Endothelial cell of umbilical vein (primary cell): ENCODE results near the gene EHD3. TPM values are rescaled to one million over a fixed set of nuclear protein-coding genes. Genes with fewer than 3 reads are reported as not detected.

ENCODE experiments used
- BruUV-seq: library from RNA; stranded (reverse); fragments of 400-500 nt; replicated peaks from 2 replicates; lab custom pipeline; 2021; lab: Mats Ljungman, UMichigan
- CTCF ChIA-PET: fragments of 300-600, 350-600 bp; sonication (Branson Sonifier 250); formaldehyde crosslinking; loops from one replicate; lab custom pipeline; 2021; ENCODE audit warnings: antibody characterized with exemption, inconsistent platforms; lab: Charles Lee
- POLR2A ChIA-PET: fragments of 300-600, 350-600 bp; sonication (Branson Sonifier 250); formaldehyde crosslinking; loops from one replicate; lab custom pipeline; 2021; ENCODE audit warnings: antibody characterized with exemption, inconsistent platforms; lab: Charles Lee
- DNase-seq: peaks from one replicate; pipeline ENCODE4 v3.0.0-alpha.2; 2011; ENCODE audit warnings: low read depth, low spot score
- FAIRE-seq: peaks from 2 replicates; lab custom pipeline; 2011; peaks lifted over from hg19 to GRCh38; lab: Jason Lieb, UNC
- H2AFZ ChIP-seq: 2 replicates; pipeline ENCODE4 v1.6.0; 2012; ENCODE audit warnings: low read depth, low read length, control low read depth, inconsistent platforms
- H3K27ac ChIP-seq: 2 replicates; pipeline ENCODE4 v1.5.1; 2011; ENCODE audit warnings: low read depth, mild to moderate bottlenecking, control low read depth, low read length, moderate library complexity; ENCODE audit not compliant: insufficient read depth
- H3K27me3 ChIP-seq, 2 experiments: 2 replicates each; pipeline versions ENCODE4 v1.6.0 to v1.6.1; 2011; ENCODE audit warnings: low read length in 2 of 2, mixed read lengths in 1 of 2; ENCODE audit not compliant: control insufficient read depth in 2 of 2, insufficient read depth in 2 of 2
- H3K36me3 ChIP-seq, 2 experiments: 2 replicates in 1 of 2; 3 replicates in 1 of 2; pipeline ENCODE4 v1.5.1; 2011; ENCODE audit warnings: low read length in 2 of 2, mild to moderate bottlenecking in 1 of 2, moderate library complexity in 1 of 2; ENCODE audit not compliant: control insufficient read depth in 2 of 2, insufficient read depth in 2 of 2; ENCODE audit errors: extremely low read depth in 1 of 2
- H3K4me1 ChIP-seq: 3 replicates; pipeline ENCODE4 v1.5.1; 2011; ENCODE audit warnings: mild to moderate bottlenecking, low read length; ENCODE audit not compliant: control insufficient read depth, insufficient read depth; ENCODE audit errors: extremely low read depth
- H3K4me2 ChIP-seq: 2 replicates; pipeline ENCODE4 v1.6.1; 2011; ENCODE audit warnings: low read length, control low read depth, mixed read lengths; ENCODE audit not compliant: insufficient read depth
- H3K4me3 ChIP-seq, 3 experiments: fragments of 200-600 bp in 1 of 3; sonication (generic), shearing (Covaris generic) in 1 of 3; replicated peaks in 1 of 3; 2 replicates each; pipeline ENCODE4 v1.5.1; 2011 to 2016; ENCODE audit warnings: control low read depth in 3 of 3, low read length in 3 of 3, mild to moderate bottlenecking in 2 of 3, inconsistent platforms in 1 of 3, low read depth in 1 of 3, moderate library complexity in 1 of 3; ENCODE audit not compliant: insufficient read depth in 1 of 3
- H3K79me2 ChIP-seq: 2 replicates; pipeline ENCODE4 v1.6.0; 2012; ENCODE audit warnings: low read length, inconsistent platforms; ENCODE audit not compliant: control insufficient read depth, insufficient read depth
- H3K9ac ChIP-seq: replicated peaks from 2 replicates; pipeline ENCODE3; 2011; ENCODE audit warnings: low read length, control low read depth; ENCODE audit not compliant: insufficient read depth; ENCODE audit errors: extremely low read depth
- H3K9me1 ChIP-seq: replicated peaks from 3 replicates; pipeline ENCODE4 v1.6.0; 2011; ENCODE audit warnings: mild to moderate bottlenecking, low read length; ENCODE audit not compliant: control insufficient read depth, insufficient read depth; ENCODE audit errors: extremely low read depth
- H3K9me3 ChIP-seq: replicated peaks from 2 replicates; pipeline ENCODE4 v1.5.1; 2012; ENCODE audit warnings: low read length, inconsistent platforms; ENCODE audit not compliant: control insufficient read depth, insufficient read depth
- H4K20me1 ChIP-seq: replicated peaks from 2 replicates; pipeline ENCODE3; 2011; ENCODE audit warnings: mild to moderate bottlenecking, low read length; ENCODE audit not compliant: control insufficient read depth, insufficient read depth; ENCODE audit errors: extremely low read depth
- EZH2 ChIP-seq: IDR thresholded peaks from 2 replicates; pipeline ENCODE4 v1.6.1; 2012; ENCODE audit warnings: borderline replicate concordance, low read depth, mild to moderate bottlenecking, moderate library complexity, low read length, inconsistent platforms; ENCODE audit not compliant: severe bottlenecking
- FOS ChIP-seq: IDR thresholded peaks from 2 replicates; pipeline ENCODE4 v1.6.1; 2011; ENCODE audit warnings: mild to moderate bottlenecking, low read length, moderate library complexity, borderline replicate concordance; ENCODE audit not compliant: insufficient read depth
- GATA2 ChIP-seq: IDR thresholded peaks from 2 replicates; pipeline ENCODE4 v1.7.0; 2011; ENCODE audit warnings: low read depth, mild to moderate bottlenecking, moderate library complexity, mixed read lengths, low read length; ENCODE audit not compliant: insufficient read length, insufficient read depth
- JUN ChIP-seq: IDR thresholded peaks from 2 replicates; pipeline ENCODE4 v1.6.1; 2011; ENCODE audit warnings: borderline replicate concordance, low read depth; ENCODE audit not compliant: insufficient read length, insufficient read depth
- MYC ChIP-seq: IDR thresholded peaks from one replicate; pipeline ENCODE4 v1.6.1; 2011; ENCODE audit warnings: mild to moderate bottlenecking, low read depth, low read length
- POLR2A ChIP-seq: IDR thresholded peaks from 2 replicates; pipeline ENCODE4 v1.6.1; 2012; ENCODE audit warnings: low read depth, mild to moderate bottlenecking, control low read depth, low read length
- POLR2AphosphoS5 ChIP-seq: IDR thresholded peaks from 2 replicates; pipeline ENCODE4 v1.6.1; 2012; ENCODE audit warnings: low read depth, mild to moderate bottlenecking, control low read depth, low read length, moderate library complexity; ENCODE audit not compliant: insufficient read depth
- dilution Hi-C: fragments of 300-500 bp; cut with MboI; formaldehyde crosslinking; loops from one replicate; pipeline ENCODE4 v1.15.0; 2019; ENCODE audit warnings: low sequenced_read_pairs; ENCODE audit not compliant: extremely low pct_ligation_motif_present
- intact Hi-C: fragments of 100-400 bp; cut with micrococcal nuclease; formaldehyde crosslinking; loops from one replicate; pipeline ENCODE4 v1.10.0; 2022
- polyA plus RNA-seq, 4 experiments: library from polyadenylated mRNA; depleted of rRNA in 3 of 4; stranded (reverse) in 3 of 4; unstranded in 1 of 4; fragments of >200 nt; gene quantifications; 2 replicates each; pipeline versions ENCODE4 v1.2.1 to v1.2.3, GENCODE V29; 2011 to 2012; ENCODE audit warnings: missing spikeins in 1 of 4
- total RNA-seq: library from RNA; stranded (reverse); gene quantifications from 2 replicates; pipeline ENCODE4 v1.2.3, GENCODE V29; 2021
- TF ChIP-seq, protein P1 (sequence below), 2 donors: IDR thresholded peaks; 1 replicate in 1 of 2; 2 replicates in 1 of 2; pipeline ENCODE4 v1.5.1; 2011; ENCODE audit warnings: low read length in 2 of 2, mild to moderate bottlenecking in 2 of 2, moderate library complexity in 2 of 2, control low read depth in 1 of 2, inconsistent platforms in 1 of 2, low read depth in 1 of 2; ENCODE audit not compliant: insufficient read depth in 1 of 2; ENCODE audit errors: extremely low read depth in 1 of 2
- TF ChIP-seq, protein P2 (sequence below): IDR thresholded peaks from 2 replicates; pipeline ENCODE4 v1.6.1; 2011; ENCODE audit not compliant: insufficient read depth, insufficient read length

EHD3 gene
- total and polyA plus RNA-seq, 2 donors (not counting 3 experiments of a cell fraction or from before 2014, with no cell fraction given), result 6.5 to 12.1 TPM

GRCh38 chr2:31212659-31213600 lies 21.0 kb upstream of the EHD3 start:
- Histone ChIP-seq H3K27ac (no peak overlapping the region), H3K4me3 (no peak overlapping the region), H3K27me3 (no peaks in the 10 kb centered on the region), H3K4me2 (no peak overlapping the region), H3K9me3 (no peaks in the 10 kb centered on the region), H2AFZ (no peak overlapping the region), H3K79me2 (no peaks in the 10 kb centered on the region), H3K36me3 (no peaks in the 10 kb centered on the region), H3K4me1 (no peaks in the 10 kb centered on the region), H4K20me1 (no peaks in the 10 kb centered on the region), H3K9ac (no peak overlapping the region), H3K9me1 (no peaks in the 10 kb centered on the region)
- ChIA-PET POLR2A (no interaction called here), CTCF (no interaction called here)
- TF ChIP-seq POLR2A, result no peak
- TF ChIP-seq, protein P1, sequence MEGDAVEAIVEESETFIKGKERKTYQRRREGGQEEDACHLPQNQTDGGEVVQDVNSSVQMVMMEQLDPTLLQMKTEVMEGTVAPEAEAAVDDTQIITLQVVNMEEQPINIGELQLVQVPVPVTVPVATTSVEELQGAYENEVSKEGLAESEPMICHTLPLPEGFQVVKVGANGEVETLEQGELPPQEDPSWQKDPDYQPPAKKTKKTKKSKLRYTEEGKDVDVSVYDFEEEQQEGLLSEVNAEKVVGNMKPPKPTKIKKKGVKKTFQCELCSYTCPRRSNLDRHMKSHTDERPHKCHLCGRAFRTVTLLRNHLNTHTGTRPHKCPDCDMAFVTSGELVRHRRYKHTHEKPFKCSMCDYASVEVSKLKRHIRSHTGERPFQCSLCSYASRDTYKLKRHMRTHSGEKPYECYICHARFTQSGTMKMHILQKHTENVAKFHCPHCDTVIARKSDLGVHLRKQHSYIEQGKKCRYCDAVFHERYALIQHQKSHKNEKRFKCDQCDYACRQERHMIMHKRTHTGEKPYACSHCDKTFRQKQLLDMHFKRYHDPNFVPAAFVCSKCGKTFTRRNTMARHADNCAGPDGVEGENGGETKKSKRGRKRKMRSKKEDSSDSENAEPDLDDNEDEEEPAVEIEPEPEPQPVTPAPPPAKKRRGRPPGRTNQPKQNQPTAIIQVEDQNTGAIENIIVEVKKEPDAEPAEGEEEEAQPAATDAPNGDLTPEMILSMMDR (IDR thresholded peaks at IDR 0.05; ENCODE audit: extremely low read depth in 1 of 2, insufficient read depth in 1 of 2, low read depth in 1 of 2, low read length in 2 of 2), result no peak
- no peak for TF ChIP-seq EZH2
- TF ChIP-seq GATA2, result no peak
- TF ChIP-seq POLR2AphosphoS5, result no peak
- no peak for TF ChIP-seq FOS
- no peak for TF ChIP-seq JUN
- TF ChIP-seq, protein P2, sequence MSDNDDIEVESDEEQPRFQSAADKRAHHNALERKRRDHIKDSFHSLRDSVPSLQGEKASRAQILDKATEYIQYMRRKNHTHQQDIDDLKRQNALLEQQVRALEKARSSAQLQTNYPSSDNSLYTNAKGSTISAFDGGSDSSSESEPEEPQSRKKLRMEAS, result no peak
- TF ChIP-seq MYC, result no peak
- no TSS peak for BruUV-seq
- no peak for FAIRE-seq
- intact Hi-C loops (no loop called here), dilution Hi-C loops (no loop called here)
- DNase-seq, result no peak
